HG03565 (cell line): ENCODE data around the gene XPO4.
"Not testable (repeated sequence)": the region's sequence is repeated elsewhere in the genome, so short reads cannot be mapped to it uniquely, and the experiment has no call there.

Source experiments
- ATAC-seq: cut with Tn5 transposase; IDR thresholded peaks from one replicate; pipeline ENCODE4 v1.9.1; 2021; ENCODE audit warnings: mild to moderate bottlenecking, moderate library complexity; ENCODE audit not compliant: unreplicated experiment

The XPO4 gene

GRCh38 chr13:20891768-20892167 is 10.8 kb downstream of the XPO4 start:
- no peak for ATAC-seq

- ATAC-seq, result no peak
Measured at GRCh38 chr13:20891034-20891433, 11.5 kb downstream of the XPO4 start.

- ATAC-seq, result not testable (repeated sequence)
Measured at GRCh38 chr13:20890540-20890939, 12.0 kb downstream of the XPO4 start.

GRCh38 chr13:20882206-20882605 is 20.3 kb downstream of the XPO4 start:
- no peak for ATAC-seq

- ATAC-seq, result no peak
Measured at GRCh38 chr13:20877902-20878301, 24.6 kb downstream of the XPO4 start.

GRCh38 chr13:20876802-20877201 is 25.7 kb downstream of the XPO4 start:
- ATAC-seq, result not testable (repeated sequence)

GRCh38 chr13:20874439-20874838 is 28.1 kb downstream of the XPO4 start:
- not testable (repeated sequence) for ATAC-seq

GRCh38 chr13:20873348-20873747 is 29.2 kb downstream of the XPO4 start:
- no peak for ATAC-seq

- no peak for ATAC-seq
Measured at GRCh38 chr13:20870829-20871228, 31.7 kb downstream of the XPO4 start.

- ATAC-seq, result no peak
Measured at GRCh38 chr13:20869540-20869939, 33.0 kb downstream of the XPO4 start.

- ATAC-seq, result no peak
Measured at GRCh38 chr13:20867408-20867807, 35.1 kb downstream of the XPO4 start.

GRCh38 chr13:20861666-20862065 is 40.9 kb downstream of the XPO4 start:
- ATAC-seq, result not testable (repeated sequence)

GRCh38 chr13:20860844-20861243 is 41.7 kb downstream of the XPO4 start:
- no peak for ATAC-seq

GRCh38 chr13:20856650-20857049 is 45.9 kb downstream of the XPO4 start:
- no peak for ATAC-seq

GRCh38 chr13:20851844-20852402 is 50.6 kb downstream of the XPO4 start:
- ATAC-seq, result no peak

- no peak for ATAC-seq
Measured at GRCh38 chr13:20848944-20849343, 53.6 kb downstream of the XPO4 start.

GRCh38 chr13:20848203-20848602 is 54.3 kb downstream of the XPO4 start:
- no peak for ATAC-seq

GRCh38 chr13:20847296-20847695 is 55.2 kb downstream of the XPO4 start:
- ATAC-seq, result no peak

- ATAC-seq, result no peak
Measured at GRCh38 chr13:20843166-20843565, 59.4 kb downstream of the XPO4 start.

GRCh38 chr13:20840568-20840967 is 62.0 kb downstream of the XPO4 start:
- no peak for ATAC-seq

GRCh38 chr13:20833900-20834679 is 68.5 kb downstream of the XPO4 start:
- ATAC-seq, result no peak

- no peak for ATAC-seq
Measured at GRCh38 chr13:20832861-20833260, 69.7 kb downstream of the XPO4 start.

- no peak for ATAC-seq
Measured at GRCh38 chr13:20831933-20832332, 70.6 kb downstream of the XPO4 start.
